Uterus (tissue), 2 donors: ENCODE results near the gene CAPZA3.

Experiments
- CTCF ChIP-seq, 4 experiments: fragments of 200-600 bp in 2 of 4; fragments of 450-650 bp in 2 of 4; sonication (generic) in 2 of 4; IDR thresholded peaks; one replicate each; pipeline ENCODE4 v1.5.1; 2016 to 2019; ENCODE audit warnings: antibody characterized with exemption in 4 of 4, mild to moderate bottlenecking in 2 of 4, moderate library complexity in 1 of 4
- POLR2A ChIP-seq, 2 donors: fragments of 450-650 bp; IDR thresholded peaks; one replicate each; pipeline ENCODE4 v1.6.1; 2016; ENCODE audit warnings: antibody characterized with exemption in 2 of 2, mild to moderate bottlenecking in 1 of 2, moderate library complexity in 1 of 2

- TF ChIP-seq CTCF (IDR thresholded peaks at IDR 0.05) (no peak), POLR2A (IDR thresholded peaks at IDR 0.05) (no peak)
These were observed 34.6 kb upstream of the CAPZA3 start for GRCh38 chr12:18703321-18703720.
